H9 (cell line): ENCODE measurements around the gene SERINC1. TPM values are rescaled to one million over a fixed set of nuclear protein-coding genes. Genes with fewer than 3 reads are reported as not detected.

ENCODE experiments used
- DNase-seq: peaks from one replicate; pipeline ENCODE4 v3.0.0-alpha.2; 2017
- H2AFZ ChIP-seq: one replicate; pipeline ENCODE4 v1.6.1; 2013; ENCODE audit warnings: mild to moderate bottlenecking, low read length, control low read depth, moderate library complexity
- H2AK5ac ChIP-seq: 2 replicates; pipeline ENCODE4 v1.6.1; 2013; ENCODE audit warnings: low read length, control low read depth, mixed read lengths; ENCODE audit not compliant: insufficient read length
- H2BK120ac ChIP-seq: one replicate; pipeline ENCODE4 v1.6.1; 2013; ENCODE audit warnings: low read depth, mild to moderate bottlenecking, low read length, control low read depth, inconsistent platforms; ENCODE audit not compliant: poor library complexity, severe bottlenecking
- H2BK12ac ChIP-seq: 2 replicates; pipeline ENCODE4 v1.6.1; 2013; ENCODE audit warnings: low read length, control low read depth, mixed read lengths, low read depth; ENCODE audit not compliant: insufficient read length
- H2BK15ac ChIP-seq: 2 replicates; pipeline ENCODE4 v1.6.1; 2013; ENCODE audit warnings: low read depth, low read length, control low read depth
- H2BK20ac ChIP-seq: one replicate; pipeline ENCODE4 v1.6.1; 2013; ENCODE audit warnings: low read depth, mild to moderate bottlenecking, low read length, control low read depth, inconsistent platforms; ENCODE audit not compliant: poor library complexity, severe bottlenecking
- H2BK5ac ChIP-seq: 2 replicates; pipeline ENCODE4 v1.6.1; 2013; ENCODE audit warnings: low read length, control low read depth, mixed read lengths; ENCODE audit not compliant: insufficient read length
- H3K14ac ChIP-seq: 2 replicates; pipeline ENCODE4 v1.6.1; 2013; ENCODE audit warnings: low read length, control low read depth; ENCODE audit not compliant: insufficient read depth
- H3K18ac ChIP-seq: 2 replicates; pipeline ENCODE4 v1.6.1; 2013; ENCODE audit warnings: low read depth, mild to moderate bottlenecking, mixed read lengths, low read length, control low read depth; ENCODE audit not compliant: insufficient read length
- H3K23ac ChIP-seq: 2 replicates; pipeline ENCODE4 v1.6.1; 2013; ENCODE audit warnings: low read length, control low read depth, mixed read lengths, low read depth; ENCODE audit not compliant: insufficient read length
- H3K23me2 ChIP-seq: 2 replicates; pipeline ENCODE4 v1.6.1; 2013; ENCODE audit warnings: low read depth, mild to moderate bottlenecking, mixed read lengths, low read length, control low read depth; ENCODE audit not compliant: insufficient read length, poor library complexity, severe bottlenecking
- H3K27ac ChIP-seq: 2 replicates; pipeline ENCODE4 v1.5.1; 2013; ENCODE audit warnings: low read length, control low read depth, mixed read lengths, low read depth; ENCODE audit not compliant: insufficient read length
- H3K27me3 ChIP-seq: 2 replicates; pipeline ENCODE4 v1.6.1; 2013; ENCODE audit warnings: low read length, control low read depth, inconsistent platforms; ENCODE audit not compliant: insufficient read depth
- H3K4ac ChIP-seq: 2 replicates; pipeline ENCODE4 v1.6.1; 2013; ENCODE audit warnings: low read depth, mild to moderate bottlenecking, control low read depth, inconsistent platforms, low read length, moderate library complexity
- H3K4me1 ChIP-seq: 2 replicates; pipeline ENCODE4 v1.6.1; 2013; ENCODE audit warnings: low read length, control low read depth, inconsistent platforms; ENCODE audit not compliant: insufficient read depth
- H3K4me2 ChIP-seq: 2 replicates; pipeline ENCODE4 v1.6.1; 2013; ENCODE audit warnings: low read length, control low read depth, mixed read lengths; ENCODE audit not compliant: insufficient read length, insufficient read depth
- H3K56ac ChIP-seq: 2 replicates; pipeline ENCODE4 v1.6.1; 2013; ENCODE audit warnings: low read depth, mild to moderate bottlenecking, mixed read lengths, low read length, control low read depth; ENCODE audit not compliant: insufficient read length
- H3K79me1 ChIP-seq: 2 replicates; pipeline ENCODE4 v1.6.1; 2013; ENCODE audit warnings: low read depth, mild to moderate bottlenecking, moderate library complexity, low read length, control low read depth, inconsistent platforms; ENCODE audit not compliant: insufficient read depth, poor library complexity, severe bottlenecking
- H3K79me2 ChIP-seq: 2 replicates; pipeline ENCODE4 v1.6.1; 2013; ENCODE audit warnings: low read length, control low read depth, inconsistent platforms; ENCODE audit not compliant: insufficient read depth
- H3K9ac ChIP-seq: 2 replicates; pipeline ENCODE4 v1.6.1; 2013; ENCODE audit warnings: low read length, control low read depth, mixed read lengths; ENCODE audit not compliant: insufficient read length; ENCODE audit errors: extremely low read depth
- H3K9me3 ChIP-seq: one replicate; pipeline ENCODE4 v1.6.1; 2013; ENCODE audit warnings: low read depth, low read length, inconsistent platforms; ENCODE audit not compliant: control insufficient read depth
- H3T11ph ChIP-seq: one replicate; pipeline ENCODE4 v1.6.1; 2013; ENCODE audit warnings: mild to moderate bottlenecking, low read length, control low read depth, inconsistent platforms
- H4K20me1 ChIP-seq: one replicate; pipeline ENCODE4 v1.6.1; 2013; ENCODE audit not compliant: control insufficient read depth, insufficient read length, insufficient read depth
- H4K5ac ChIP-seq: 2 replicates; pipeline ENCODE4 v1.6.1; 2013; ENCODE audit warnings: low read depth, mild to moderate bottlenecking, mixed read lengths, low read length, control low read depth; ENCODE audit not compliant: insufficient read length
- H4K8ac ChIP-seq: replicated peaks from 2 replicates; pipeline ENCODE4 v1.6.1; 2013; ENCODE audit warnings: low read length, control low read depth, mixed read lengths, low read depth; ENCODE audit not compliant: insufficient read length
- H4K91ac ChIP-seq: 2 replicates; pipeline ENCODE4 v1.6.1; 2013; ENCODE audit warnings: low read depth, mild to moderate bottlenecking, moderate library complexity, mixed read lengths, low read length, control low read depth; ENCODE audit not compliant: insufficient read length
- H3K27ac Mint-ChIP-seq, 3 experiments: 2 replicates in 2 of 3; 3 replicates in 1 of 3; pipeline ENCODE4 v1.8.0; 2020 to 2021; ENCODE audit warnings: mixed read lengths in 3 of 3, mild to moderate bottlenecking in 1 of 3, moderate library complexity in 1 of 3
- H3K27me3 Mint-ChIP-seq: 2 replicates; pipeline ENCODE4 v1.8.0; 2021; ENCODE audit warnings: low read depth, mild to moderate bottlenecking, moderate library complexity, mixed read lengths
- H3K36me3 Mint-ChIP-seq, 3 experiments: 2 replicates in 2 of 3; 3 replicates in 1 of 3; pipeline ENCODE4 v1.8.0; 2020 to 2021; ENCODE audit warnings: low read depth in 3 of 3, mixed read lengths in 3 of 3; ENCODE audit not compliant: insufficient read depth in 1 of 3
- H3K4me1 Mint-ChIP-seq, 2 experiments: 2 replicates each; pipeline ENCODE4 v1.8.0; 2020; ENCODE audit warnings: mixed read lengths in 2 of 2
- H3K4me3 Mint-ChIP-seq, 2 experiments: 2 replicates in 1 of 2; 3 replicates in 1 of 2; pipeline ENCODE4 v1.8.0; 2020 to 2021; ENCODE audit warnings: mild to moderate bottlenecking in 2 of 2, mixed read lengths in 2 of 2, moderate library complexity in 1 of 2
- H3K9me3 Mint-ChIP-seq, 2 experiments: 2 replicates in 1 of 2; 3 replicates in 1 of 2; pipeline ENCODE4 v1.8.0; 2020; ENCODE audit warnings: mild to moderate bottlenecking in 2 of 2, mixed read lengths in 2 of 2, moderate library complexity in 1 of 2
- total RNA-seq: library from RNA; stranded (reverse); gene quantifications from 2 replicates; pipeline ENCODE4 v1.2.1, GENCODE V29; 2021
- TF ChIP-seq, protein P1 (sequence below): fragments of 200-600 bp; sonication (generic); conservative IDR thresholded peaks from 3 replicates; pipeline ENCODE4 v1.8.0; 2021; ENCODE audit warnings: antibody characterized with exemption, mild to moderate bottlenecking

The SERINC1 gene
- total RNA-seq, 1 experiment from 2014 or later: 48.4 TPM

DNA sequence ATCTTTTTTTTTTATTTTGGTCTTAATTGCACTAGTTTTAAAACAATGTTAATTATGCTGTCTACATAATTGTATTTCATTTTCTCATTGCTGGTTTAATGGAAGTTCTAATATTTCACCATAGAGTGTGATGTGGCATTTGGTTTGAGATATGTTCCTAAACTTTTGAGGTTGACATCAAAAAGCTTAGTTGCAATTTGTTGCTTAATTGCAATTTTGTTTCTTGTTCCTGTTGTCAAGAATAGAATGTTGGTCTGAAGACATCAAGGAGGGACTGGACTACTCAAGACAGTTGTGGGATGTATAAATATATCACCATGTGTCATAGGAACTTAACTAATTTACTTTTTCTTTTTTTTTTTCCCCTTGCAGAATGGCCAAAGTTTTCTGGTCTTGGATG is 59.6 kb downstream of the SERINC1 start:
- H2BK12ac ChIP-seq: no peak overlapping the region
- no peak overlapping the region for H4K8ac ChIP-seq
- DNase-seq: no peak
- no peak overlapping the region for H3K27ac ChIP-seq
- no peaks in the 10 kb centered on the region for H4K20me1 ChIP-seq
- H3K18ac ChIP-seq: no peak overlapping the region
- no peak overlapping the region for H3K4me2 ChIP-seq
- H3K23me2 ChIP-seq: no peaks in the 10 kb centered on the region
- H2BK15ac ChIP-seq: no peak overlapping the region
- H4K91ac ChIP-seq: no peak overlapping the region
- H4K5ac ChIP-seq: no peak overlapping the region
- H3K9ac ChIP-seq: no peak overlapping the region
- Mint-ChIP-seq H3K9me3 (no peaks in the 10 kb centered on the region), H3K36me3 (peaks cover 5 to 26% (median 16%) of the 10 kb centered on the region in 3 experiments; a peak in 5 of 7 replicates), H3K4me3 (no peak overlapping the region), H3K27me3 (no peaks in the 10 kb centered on the region), H3K4me1 (peaks cover 0 to 8% of the 10 kb centered on the region in 2 experiments; a peak in 3 of 4 replicates), H3K27ac (no peak overlapping the region)
- no peak overlapping the region for H3K23ac ChIP-seq
- H3K9me3 ChIP-seq: no peaks in the 10 kb centered on the region
- H2BK120ac ChIP-seq: no peak overlapping the region
- no peak overlapping the region for H2AK5ac ChIP-seq
- no peak overlapping the region for H3T11ph ChIP-seq
- H3K56ac ChIP-seq: no peak overlapping the region
- no peak overlapping the region for H3K4ac ChIP-seq
- TF ChIP-seq, protein P1, sequence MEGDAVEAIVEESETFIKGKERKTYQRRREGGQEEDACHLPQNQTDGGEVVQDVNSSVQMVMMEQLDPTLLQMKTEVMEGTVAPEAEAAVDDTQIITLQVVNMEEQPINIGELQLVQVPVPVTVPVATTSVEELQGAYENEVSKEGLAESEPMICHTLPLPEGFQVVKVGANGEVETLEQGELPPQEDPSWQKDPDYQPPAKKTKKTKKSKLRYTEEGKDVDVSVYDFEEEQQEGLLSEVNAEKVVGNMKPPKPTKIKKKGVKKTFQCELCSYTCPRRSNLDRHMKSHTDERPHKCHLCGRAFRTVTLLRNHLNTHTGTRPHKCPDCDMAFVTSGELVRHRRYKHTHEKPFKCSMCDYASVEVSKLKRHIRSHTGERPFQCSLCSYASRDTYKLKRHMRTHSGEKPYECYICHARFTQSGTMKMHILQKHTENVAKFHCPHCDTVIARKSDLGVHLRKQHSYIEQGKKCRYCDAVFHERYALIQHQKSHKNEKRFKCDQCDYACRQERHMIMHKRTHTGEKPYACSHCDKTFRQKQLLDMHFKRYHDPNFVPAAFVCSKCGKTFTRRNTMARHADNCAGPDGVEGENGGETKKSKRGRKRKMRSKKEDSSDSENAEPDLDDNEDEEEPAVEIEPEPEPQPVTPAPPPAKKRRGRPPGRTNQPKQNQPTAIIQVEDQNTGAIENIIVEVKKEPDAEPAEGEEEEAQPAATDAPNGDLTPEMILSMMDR: no peak
- H3K79me1 ChIP-seq: no peaks in the 10 kb centered on the region
- no peak overlapping the region for H2BK5ac ChIP-seq
- no peak overlapping the region for H2BK20ac ChIP-seq
- no peaks in the 10 kb centered on the region for H3K27me3 ChIP-seq
- H2AFZ ChIP-seq: no peak overlapping the region
- no peaks in the 10 kb centered on the region; the same call in 1 of the 2 replicates for H3K79me2 ChIP-seq
- H3K14ac ChIP-seq: no peak overlapping the region
- H3K4me1 ChIP-seq: no peaks in the 10 kb centered on the region
